ENCODE data around the gene ZBTB37.
"Not testable (repeated sequence)": the region's sequence is repeated elsewhere in the genome, so short reads cannot be mapped to it uniquely, and the experiment has no call there.

The ZBTB37 gene

GRCh38 chr1:173865468-173866164 is 2.6 kb upstream of the ZBTB37 start:
- no peak for DNase-seq (ENCODE audit: low read depth, low spot score)

DNA sequence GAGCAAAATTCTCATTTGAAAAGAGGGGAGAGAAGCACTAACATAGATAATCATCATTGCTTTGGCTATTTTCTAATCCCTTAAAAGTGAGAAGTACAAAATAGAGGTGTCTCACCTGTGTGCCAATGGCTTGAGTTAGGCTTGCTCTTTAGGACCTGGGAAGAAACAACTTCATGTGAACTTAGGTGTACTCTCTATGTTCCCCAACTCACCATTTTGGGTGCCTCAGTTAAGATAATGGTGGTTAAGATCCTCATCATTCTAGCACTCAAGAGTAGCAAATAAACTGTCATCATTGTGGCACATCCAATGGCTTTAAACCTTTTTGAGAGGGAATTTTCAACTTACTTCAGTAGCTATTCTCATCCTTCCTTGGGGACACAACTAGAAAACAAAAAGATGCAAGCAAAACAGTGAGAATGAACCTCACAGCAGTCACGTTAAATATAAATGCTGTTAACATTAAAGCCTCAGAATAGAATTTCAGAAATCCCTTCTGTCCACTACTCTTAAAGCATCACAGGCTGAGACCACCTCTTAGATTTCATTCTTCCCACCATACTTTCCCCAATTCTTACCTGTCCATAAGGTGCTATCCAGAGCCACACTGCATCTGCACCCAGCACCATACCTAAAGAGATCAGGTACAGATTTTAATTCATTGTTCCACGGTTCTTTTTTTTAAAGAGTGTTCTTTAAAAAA is 1.6 kb upstream of the ZBTB37 start:
- no peak for DNase-seq (ENCODE audit: low read depth, low spot score)

GRCh38 chr1:173867141-173867752 is 933 bp upstream of the ZBTB37 start:
- DNase-seq (ENCODE audit: low read depth, low spot score): no peak

- DNase-seq (ENCODE audit: low read depth, low spot score): peak; percentile 100
These were observed 371 bp upstream of the ZBTB37 start, which contains the start of gene GAS5 for GRCh38 chr1:173867753-173868265. TSS of gene GAS5 (minus strand) at chr1:173867989.

- no peak for DNase-seq (ENCODE audit: low read depth, low spot score)
These were observed 810 bp downstream of the ZBTB37 start for GRCh38 chr1:173869021-173869359.

DNA sequence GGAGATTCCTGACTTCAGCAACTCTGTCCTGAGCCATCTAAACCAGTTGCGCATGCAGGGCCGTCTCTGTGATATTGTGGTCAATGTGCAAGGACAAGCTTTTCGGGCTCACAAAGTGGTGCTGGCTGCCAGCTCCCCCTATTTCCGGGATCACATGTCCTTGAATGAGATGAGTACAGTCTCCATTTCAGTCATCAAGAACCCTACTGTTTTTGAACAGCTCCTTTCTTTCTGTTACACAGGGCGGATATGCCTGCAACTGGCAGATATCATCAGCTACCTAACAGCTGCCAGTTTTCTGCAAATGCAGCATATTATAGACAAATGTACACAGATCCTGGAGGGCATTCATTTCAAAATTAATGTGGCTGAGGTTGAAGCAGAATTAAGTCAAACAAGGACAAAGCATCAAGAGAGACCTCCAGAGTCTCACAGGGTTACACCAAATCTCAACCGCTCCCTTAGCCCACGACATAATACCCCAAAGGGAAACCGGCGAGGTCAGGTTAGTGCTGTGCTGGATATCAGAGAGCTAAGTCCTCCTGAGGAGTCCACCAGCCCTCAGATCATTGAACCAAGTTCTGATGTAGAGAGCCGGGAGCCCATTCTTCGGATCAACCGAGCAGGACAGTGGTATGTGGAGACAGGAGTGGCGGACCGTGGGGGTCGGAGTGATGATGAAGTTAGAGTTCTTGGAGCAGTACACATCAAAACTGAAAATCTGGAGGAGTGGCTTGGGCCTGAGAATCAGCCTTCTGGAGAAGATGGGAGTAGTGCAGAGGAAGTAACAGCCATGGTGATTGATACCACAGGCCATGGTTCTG is 2.3 kb downstream of the ZBTB37 start:
- DNase-seq (ENCODE audit: low read depth, low spot score): no peak

DNA sequence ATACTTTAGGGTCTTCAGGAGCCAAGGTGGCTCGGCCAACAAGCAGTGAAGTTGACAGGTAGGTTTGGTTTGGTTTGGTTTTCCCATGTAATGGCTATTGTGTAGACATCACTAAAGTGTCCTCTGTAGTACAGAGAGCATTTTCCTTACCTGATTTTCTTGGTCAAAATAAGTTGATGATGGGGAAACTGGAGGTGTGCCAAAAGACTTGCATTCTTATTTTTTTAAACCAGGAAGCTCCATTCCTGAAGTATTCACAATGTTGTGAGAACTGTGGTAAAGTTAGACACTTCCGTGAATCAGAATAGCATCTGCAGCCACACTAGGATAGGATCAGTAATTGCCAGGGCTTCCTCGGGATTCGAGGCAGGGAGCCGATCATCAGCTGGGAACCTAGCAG is 2.9 kb downstream of the ZBTB37 start:
- no peak for DNase-seq (ENCODE audit: low read depth, low spot score)

DNA sequence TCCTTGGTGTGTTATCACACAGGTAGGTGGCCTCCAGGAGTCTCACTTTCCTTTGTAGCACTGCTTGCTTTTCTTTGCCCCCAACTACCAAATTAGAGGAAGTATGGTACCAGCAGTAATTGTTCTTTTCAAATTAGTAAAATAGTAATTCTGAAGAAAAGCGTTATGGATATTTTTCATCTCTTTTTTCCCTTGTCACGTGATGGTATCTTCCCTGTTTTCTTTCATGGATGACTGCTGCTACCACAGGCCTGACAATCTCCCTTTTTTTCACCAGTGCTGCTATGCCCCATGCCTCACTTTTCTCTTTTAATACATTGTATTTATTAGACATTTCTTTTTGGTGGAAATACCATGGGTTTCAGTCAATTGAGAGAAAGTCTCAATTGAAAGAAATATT is 3.3 kb downstream of the ZBTB37 start:
- no peak for DNase-seq (ENCODE audit: low read depth, low spot score)

- DNase-seq (ENCODE audit: low read depth, low spot score): no peak
These were observed 8.6 kb downstream of the ZBTB37 start for GRCh38 chr1:173876732-173877131.

DNA sequence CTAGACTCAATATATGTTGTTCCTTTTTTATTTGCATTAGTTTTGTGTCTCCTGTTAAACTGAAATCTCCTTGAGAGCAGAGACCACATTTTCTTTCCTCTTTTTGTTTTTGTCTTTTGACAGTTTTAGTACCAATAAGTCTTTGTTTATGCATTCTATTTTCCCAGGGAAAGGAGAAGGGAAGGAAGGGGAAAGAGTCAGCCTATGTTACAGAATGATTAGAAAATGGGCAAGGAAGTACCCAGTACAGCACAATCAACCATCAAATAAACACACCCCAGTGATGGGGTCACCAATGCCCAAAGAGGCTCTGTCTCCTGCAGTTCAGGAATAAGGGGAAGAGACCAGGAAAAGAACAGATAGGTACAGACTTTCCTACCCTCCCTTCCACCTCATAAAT is 10.1 kb downstream of the ZBTB37 start:
- no peak for DNase-seq (ENCODE audit: low read depth, low spot score)

DNA sequence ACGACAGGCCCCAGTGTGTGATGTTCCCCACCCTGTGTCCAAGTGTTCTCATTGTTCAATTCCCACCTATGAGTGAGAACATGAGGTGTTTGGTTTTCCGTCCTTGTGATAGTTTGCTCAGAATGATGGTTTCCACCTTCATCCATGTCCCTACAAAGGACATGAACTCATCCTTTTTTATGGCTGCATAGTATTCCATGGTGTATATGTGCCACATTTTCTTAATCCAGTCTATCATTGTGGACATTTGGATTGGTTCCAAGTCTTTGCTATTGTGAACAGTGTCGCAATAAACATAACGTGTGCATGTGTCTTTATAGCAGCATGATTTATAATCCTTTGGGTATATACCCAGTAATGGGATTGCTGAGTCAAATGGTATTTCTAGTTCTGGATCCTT is 12.9 kb downstream of the ZBTB37 start:
- DNase-seq (ENCODE audit: low read depth, low spot score): not testable (repeated sequence)

- DNase-seq (ENCODE audit: low read depth, low spot score): no peak
These were observed 16.5 kb downstream of the ZBTB37 start for GRCh38 chr1:173884701-173885100.

DNA sequence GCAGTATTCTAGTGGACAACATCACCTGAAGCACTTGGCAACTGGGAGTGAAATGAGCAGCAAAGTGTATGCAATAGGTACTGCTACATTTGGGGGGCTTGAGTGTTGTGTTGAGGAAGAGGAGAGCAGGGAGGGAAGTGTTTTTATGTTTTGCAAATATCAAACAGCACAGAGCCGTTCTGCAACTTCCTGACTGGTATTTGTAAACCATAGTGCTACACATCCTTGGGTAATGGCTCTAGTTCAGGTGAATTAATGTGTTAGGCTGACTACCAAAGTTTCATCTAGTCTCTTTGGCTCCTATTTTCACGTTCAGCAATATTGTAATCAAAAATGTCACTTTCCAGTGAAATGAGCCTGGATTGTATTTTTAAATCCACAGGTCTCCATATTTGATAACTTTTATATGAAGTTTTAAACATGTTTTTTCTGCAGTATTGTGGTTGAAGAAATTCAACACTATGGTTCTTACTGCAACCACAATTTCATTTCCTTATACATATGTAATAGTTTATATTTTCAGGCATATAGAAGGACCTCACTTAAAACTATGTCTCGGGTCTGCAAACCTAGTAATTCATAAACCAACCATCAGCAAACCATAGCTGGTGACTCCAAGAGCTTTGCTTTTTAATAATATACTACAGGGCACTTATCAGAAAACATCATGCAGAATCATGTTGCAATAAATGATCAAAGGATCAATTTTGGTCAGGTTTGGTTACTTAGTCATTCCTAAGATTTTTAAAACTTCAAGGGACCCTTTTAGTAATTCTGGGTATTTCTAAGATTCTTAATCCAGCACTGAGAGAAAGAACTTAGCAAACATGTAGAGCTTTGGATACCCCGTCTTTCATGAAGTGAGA is 18.8 kb downstream of the ZBTB37 start:
- DNase-seq (ENCODE audit: low read depth, low spot score): no peak

GRCh38 chr1:173887627-173888026 is 19.4 kb downstream of the ZBTB37 start:
- DNase-seq (ENCODE audit: low read depth, low spot score): no peak

GRCh38 chr1:173888749-173889148 is 20.6 kb downstream of the ZBTB37 start:
- DNase-seq (ENCODE audit: low read depth, low spot score): no peak

- no peak for DNase-seq (ENCODE audit: low read depth, low spot score)
These were observed 21.7 kb downstream of the ZBTB37 start for GRCh38 chr1:173889885-173890284.

DNA sequence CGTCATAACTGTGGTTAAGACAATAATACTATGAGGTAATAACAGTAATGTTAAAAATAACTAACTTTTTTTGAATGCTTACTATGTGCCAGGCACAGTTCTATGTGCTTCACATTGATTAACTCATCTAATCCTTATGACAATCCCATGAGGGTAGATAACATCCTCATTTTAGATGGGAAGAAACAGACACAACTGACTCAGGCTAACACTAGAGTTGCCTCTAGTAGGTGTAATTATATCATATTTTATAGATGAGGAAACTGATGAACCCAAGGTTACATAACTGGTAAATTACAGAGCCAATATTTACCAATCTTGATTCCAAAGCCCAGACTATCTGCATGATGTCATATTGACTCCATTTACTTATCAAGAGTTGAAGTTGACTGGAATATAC is 25.4 kb downstream of the ZBTB37 start:
- no peak for DNase-seq (ENCODE audit: low read depth, low spot score)

- no peak for DNase-seq (ENCODE audit: low read depth, low spot score)
These were observed 26.0 kb downstream of the ZBTB37 start for GRCh38 chr1:173894189-173894588.

GRCh38 chr1:173900427-173900826 is 32.2 kb downstream of the ZBTB37 start:
- no peak for DNase-seq (ENCODE audit: low read depth, low spot score)

DNA sequence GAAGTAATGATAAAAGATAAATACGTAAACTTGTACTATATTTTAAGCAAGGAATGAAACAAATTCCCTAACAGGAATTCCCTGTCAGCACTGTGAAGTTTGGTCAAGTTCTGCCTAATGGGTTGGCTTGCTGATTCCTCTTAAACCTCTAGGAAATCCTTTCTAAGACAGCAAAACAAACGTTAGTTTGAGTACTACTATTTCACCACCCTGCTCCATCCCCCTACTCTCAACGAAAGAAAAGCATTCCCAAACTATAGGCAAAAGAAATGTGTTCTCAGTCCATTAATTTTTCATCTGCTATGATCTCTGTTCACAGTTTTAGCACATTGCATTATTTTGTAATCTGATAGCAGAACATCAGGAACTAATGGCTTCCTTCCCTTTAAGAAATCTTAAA is 32.8 kb downstream of the ZBTB37 start:
- no peak for DNase-seq (ENCODE audit: low read depth, low spot score)

Data from activated naive CD8-positive, alpha-beta T cell treated with anti-CD3 and anti-CD28 coated beads, Interleukin-2, amount 50 U/mL, for 16 hours (primary cell).